22Rv1 (cell line): ENCODE data around the gene GARRE1.

Experiments used
- ZFX ChIP-seq: fragments of 450-650 bp; IDR thresholded peaks from 2 replicates; pipeline ENCODE4 v1.6.1; 2017; ENCODE audit warnings: antibody characterized with exemption, borderline replicate concordance
- TF ChIP-seq, protein P1 (sequence below): fragments of 450-650 bp; IDR thresholded peaks from 2 replicates; pipeline ENCODE4 v1.5.1; 2017; ENCODE audit warnings: mild to moderate bottlenecking

DNA sequence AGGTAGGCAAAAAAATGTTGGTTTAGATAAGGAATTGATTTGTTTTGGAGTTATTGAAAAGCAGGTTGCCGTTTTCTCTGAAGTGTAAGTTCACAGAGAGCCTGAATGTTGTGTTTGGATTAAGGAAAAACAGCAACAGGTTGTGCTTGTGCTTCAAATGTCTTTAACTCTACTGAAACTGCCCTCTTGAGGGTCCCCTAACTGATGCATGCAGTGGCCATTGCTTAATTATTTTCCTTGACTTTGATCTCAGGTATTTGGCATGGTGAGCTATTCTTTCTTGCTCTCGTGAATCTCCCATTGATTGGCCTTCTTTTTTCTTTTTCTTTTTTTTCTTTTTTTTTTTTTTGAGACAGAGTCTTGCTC lies 3.2 kb downstream of the GARRE1 start:
- TF ChIP-seq, protein P1, sequence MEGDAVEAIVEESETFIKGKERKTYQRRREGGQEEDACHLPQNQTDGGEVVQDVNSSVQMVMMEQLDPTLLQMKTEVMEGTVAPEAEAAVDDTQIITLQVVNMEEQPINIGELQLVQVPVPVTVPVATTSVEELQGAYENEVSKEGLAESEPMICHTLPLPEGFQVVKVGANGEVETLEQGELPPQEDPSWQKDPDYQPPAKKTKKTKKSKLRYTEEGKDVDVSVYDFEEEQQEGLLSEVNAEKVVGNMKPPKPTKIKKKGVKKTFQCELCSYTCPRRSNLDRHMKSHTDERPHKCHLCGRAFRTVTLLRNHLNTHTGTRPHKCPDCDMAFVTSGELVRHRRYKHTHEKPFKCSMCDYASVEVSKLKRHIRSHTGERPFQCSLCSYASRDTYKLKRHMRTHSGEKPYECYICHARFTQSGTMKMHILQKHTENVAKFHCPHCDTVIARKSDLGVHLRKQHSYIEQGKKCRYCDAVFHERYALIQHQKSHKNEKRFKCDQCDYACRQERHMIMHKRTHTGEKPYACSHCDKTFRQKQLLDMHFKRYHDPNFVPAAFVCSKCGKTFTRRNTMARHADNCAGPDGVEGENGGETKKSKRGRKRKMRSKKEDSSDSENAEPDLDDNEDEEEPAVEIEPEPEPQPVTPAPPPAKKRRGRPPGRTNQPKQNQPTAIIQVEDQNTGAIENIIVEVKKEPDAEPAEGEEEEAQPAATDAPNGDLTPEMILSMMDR = no peak
- TF ChIP-seq ZFX = no peak
